ENCODE results near the gene FOXE3.

Gene FOXE3

DNA sequence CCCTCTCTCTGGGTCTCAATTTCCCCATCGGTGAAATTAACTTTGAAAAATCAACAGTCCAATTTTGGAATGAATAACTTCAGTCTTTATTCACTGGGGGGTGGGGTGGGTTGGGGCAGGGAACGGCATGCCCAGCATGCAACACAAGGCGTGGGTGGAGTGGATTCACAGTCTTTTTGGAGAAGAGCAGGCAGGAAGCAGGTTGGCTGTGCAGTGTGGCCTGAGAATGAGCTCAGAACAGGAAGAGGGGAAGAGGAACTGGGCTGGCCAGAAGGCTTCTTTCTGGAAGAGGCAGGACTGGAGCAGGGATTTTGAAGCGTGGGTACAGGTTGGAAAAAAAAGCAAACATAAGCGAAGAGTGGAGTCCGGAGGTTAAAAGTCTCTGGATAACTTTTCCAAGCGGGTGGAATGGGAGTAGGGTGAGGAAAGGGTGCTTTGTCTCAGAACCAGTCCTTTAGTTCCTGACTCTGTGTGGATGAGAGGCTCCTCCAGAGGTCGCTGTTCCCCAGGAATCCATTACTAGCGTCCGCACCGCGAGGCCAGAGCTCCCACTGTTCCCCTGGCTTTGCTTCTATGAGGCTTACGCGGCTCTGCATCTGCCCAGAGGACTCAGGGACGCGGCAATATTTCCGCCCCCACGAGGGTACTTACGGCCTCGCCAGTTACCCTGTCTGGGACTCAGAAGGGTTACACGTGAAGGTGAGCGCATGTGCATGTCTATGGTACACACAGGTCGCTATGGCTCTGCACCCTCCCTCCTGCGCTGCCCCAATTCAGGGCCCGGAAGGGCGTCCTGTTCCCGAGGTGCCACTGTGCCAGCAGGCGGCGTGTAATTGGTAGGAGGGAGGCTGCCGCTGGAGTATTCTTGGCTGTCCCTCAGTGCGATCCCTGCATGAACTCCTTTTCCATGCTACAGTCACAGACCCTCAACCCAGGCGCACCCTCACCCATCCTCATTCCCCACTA lies 16.3 kb downstream of the FOXE3 start:
- Histone ChIP-seq H3K27ac (ENCODE audit: low read depth, low read length) (peak overlapping the region; percentile 19; the same call in 1 of the 2 replicates), H3K4me1 (ENCODE audit: control insufficient read depth, low read length) (peaks cover 44% of the 10 kb centered on the region), H3K36me3 (ENCODE audit: control insufficient read depth, low read length) (peaks cover 49% of the 10 kb centered on the region), H4K20me1 (ENCODE audit: control insufficient read depth, insufficient read depth, low read depth, low read length) (peaks cover 18% of the 10 kb centered on the region; the same call in 1 of the 2 replicates), H3K9me3 (ENCODE audit: control insufficient read depth, insufficient read depth, low read length) (no peaks in the 10 kb centered on the region), H3K4me3 (ENCODE audit: low read length) (peak overlapping the region; percentile 52), H3F3A (ENCODE audit: control insufficient read depth, insufficient read depth) (no peaks in the 10 kb centered on the region), H3K9me2 (replicated peaks; ENCODE audit: control insufficient read depth, low read length) (no peaks in the 10 kb centered on the region), H3K79me2 (ENCODE audit: control insufficient read depth, low read length) (peaks cover 74% of the 10 kb centered on the region), H3K4me2 (ENCODE audit: low read length) (peak overlapping the region; percentile 59), H3K27me3 (ENCODE audit: control insufficient read depth, low read length) (no peaks in the 10 kb centered on the region)
- TF ChIP-seq CTCF (IDR thresholded peaks at IDR 0.05; ENCODE audit: low read depth, low read length, poor library complexity, severe bottlenecking) (peak; percentile 82), EZH2phosphoT487 (IDR thresholded peaks at IDR 0.05; ENCODE audit: borderline replicate concordance, low read length) (no peak)

DNA sequence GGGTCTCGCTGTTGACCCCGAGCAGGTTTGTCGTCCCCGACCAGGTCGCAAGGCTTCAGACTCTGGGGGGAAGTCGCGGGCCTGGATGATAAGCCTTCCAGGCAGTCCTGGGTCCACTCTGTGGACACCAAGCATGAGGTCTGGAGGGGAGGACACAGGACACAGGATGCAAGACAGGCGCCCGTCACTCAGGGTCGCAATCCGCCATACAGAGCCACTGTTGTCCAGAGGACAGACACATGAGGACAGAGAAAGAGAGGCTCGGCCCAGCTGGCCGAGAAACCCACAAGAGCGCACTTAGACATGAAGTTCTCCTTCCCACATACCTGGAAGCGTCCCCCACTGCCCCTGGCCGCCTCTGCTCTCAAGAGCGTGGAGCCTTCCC lies 16.9 kb downstream of the FOXE3 start:
- Histone ChIP-seq H3K4me1 (ENCODE audit: control insufficient read depth, low read length) (peaks cover 44% of the 10 kb centered on the region), H3F3A (ENCODE audit: control insufficient read depth, insufficient read depth) (no peaks in the 10 kb centered on the region), H4K20me1 (ENCODE audit: control insufficient read depth, insufficient read depth, low read depth, low read length) (peaks cover 18% of the 10 kb centered on the region; the same call in 1 of the 2 replicates), H3K36me3 (ENCODE audit: control insufficient read depth, low read length) (peaks cover 49% of the 10 kb centered on the region), H3K27ac (ENCODE audit: low read depth, low read length) (no peak overlapping the region), H3K9me2 (replicated peaks; ENCODE audit: control insufficient read depth, low read length) (no peaks in the 10 kb centered on the region), H3K4me3 (ENCODE audit: low read length) (peak overlapping the region; percentile 52), H3K79me2 (ENCODE audit: control insufficient read depth, low read length) (peaks cover 74% of the 10 kb centered on the region), H3K4me2 (ENCODE audit: low read length) (peak overlapping the region; percentile 59), H3K9me3 (ENCODE audit: control insufficient read depth, insufficient read depth, low read length) (no peaks in the 10 kb centered on the region), H3K27me3 (ENCODE audit: control insufficient read depth, low read length) (no peaks in the 10 kb centered on the region)
- no peak for TF ChIP-seq EZH2phosphoT487 (IDR thresholded peaks at IDR 0.05; ENCODE audit: borderline replicate concordance, low read length)
- TF ChIP-seq CTCF (IDR thresholded peaks at IDR 0.05; ENCODE audit: low read depth, low read length, poor library complexity, severe bottlenecking): no peak

- Histone ChIP-seq H3K9me3 (ENCODE audit: control insufficient read depth, insufficient read depth, low read length) (no peaks in the 10 kb centered on the region), H3K4me2 (ENCODE audit: low read length) (peak overlapping the region; percentile 59), H3K4me3 (ENCODE audit: low read length) (peak overlapping the region; percentile 52), H3K27ac (ENCODE audit: low read depth, low read length) (no peak overlapping the region), H3F3A (ENCODE audit: control insufficient read depth, insufficient read depth) (no peaks in the 10 kb centered on the region), H3K4me1 (ENCODE audit: control insufficient read depth, low read length) (peaks cover 44% of the 10 kb centered on the region), H3K36me3 (ENCODE audit: control insufficient read depth, low read length) (peaks cover 49% of the 10 kb centered on the region), H3K9me2 (replicated peaks; ENCODE audit: control insufficient read depth, low read length) (no peaks in the 10 kb centered on the region), H3K27me3 (ENCODE audit: control insufficient read depth, low read length) (no peaks in the 10 kb centered on the region), H3K79me2 (ENCODE audit: control insufficient read depth, low read length) (peaks cover 74% of the 10 kb centered on the region), H4K20me1 (ENCODE audit: control insufficient read depth, insufficient read depth, low read depth, low read length) (peaks cover 18% of the 10 kb centered on the region; the same call in 1 of the 2 replicates)
- TF ChIP-seq EZH2phosphoT487 (IDR thresholded peaks at IDR 0.05; ENCODE audit: borderline replicate concordance, low read length) (no peak), CTCF (IDR thresholded peaks at IDR 0.05; ENCODE audit: low read depth, low read length, poor library complexity, severe bottlenecking) (no peak)
Measured at GRCh38 chr1:47433477-47434050, 17.5 kb downstream of the FOXE3 start.
